ENCODE results near the gene DPH6. TPM values are rescaled to one million over a fixed set of nuclear protein-coding genes. Genes with fewer than 3 reads are reported as not detected.
A peak's percentile ranks its signal among the peaks of the same experiment; 100 is the strongest.
"Not testable (repeated sequence)": the region's sequence is repeated elsewhere in the genome, so short reads cannot be mapped to it uniquely, and the experiment has no call there.

The DPH6 gene
- 10 to 100 TPM in 1 of 4 donors, 1 to 10 TPM in 3; 7.7 to 12.9 (median 8.5) TPM for total RNA-seq

GRCh38 chr15:35545824-35546510 is at the start of gene DPH6:
TSS of gene DPH6 (minus strand) at chr15:35546165. CDS start at chr15:35546141, 24 bp downstream.
- TF ChIP-seq POLR2AphosphoS5 (IDR thresholded peaks at IDR 0.05): peak; percentile 72 to 89
- TF ChIP-seq EP300 (IDR thresholded peaks at IDR 0.05): no peak
- TF ChIP-seq CTCF (IDR thresholded peaks at IDR 0.05): peak in 2 of 3 experiments; percentile 7 to 9
- TF ChIP-seq POLR2A (IDR thresholded peaks at IDR 0.05; ENCODE audit: low read depth): no peak
- H3K27ac ChIP-seq (replicated peaks in 1 of 4): peak within 1 kb of the TSS; percentile 93 to 98 (median 96)
- 2% methylated on average over 9 of the region's 66 CpGs for WGBS

GRCh38 chr15:35595656-35596055 is 49.7 kb upstream of the DPH6 start:
- WGBS: 97% methylated on average over 1 of the region's 1 CpG
- no peak overlapping the region for H3K27ac ChIP-seq (replicated peaks in 1 of 4)
- intact Hi-C loops (cut with DNase I): no loop called here

More at GRCh38 chr15:35545824-35546510, at the start of gene DPH6:
- H3K27me3 ChIP-seq: no peaks in the 10 kb centered on the region
- peak within 1 kb of the TSS; percentile 74 to 85 (median 80) for H3K4me3 ChIP-seq
- H3K36me3 ChIP-seq: peaks cover 0 to 4% (median 0%) of the 10 kb centered on the region in 4 donors
- DNase-seq (ENCODE audit: extremely low spot score): peak; percentile 95
- H3K9me3 ChIP-seq: no peaks in the 10 kb centered on the region
- intact Hi-C loops (cut with DNase I): loop anchor here (10.0 kb wide), 1 partner anchor 149 kb away; no protein-coding TSS in a partner anchor
- H3K4me1 ChIP-seq: peaks cover 9 to 37% (median 33%) of the 10 kb centered on the region in 4 donors

GRCh38 chr15:35591987-35592386 is 46.0 kb upstream of the DPH6 start:
- H3K4me3 ChIP-seq; H3K27ac ChIP-seq (replicated peaks in 1 of 4); H3K9me3 ChIP-seq; DNase-seq (ENCODE audit: extremely low spot score); H3K36me3 ChIP-seq; H3K27me3 ChIP-seq; intact Hi-C loops (cut with DNase I); H3K4me1 ChIP-seq: not testable (repeated sequence)
- WGBS: 92% methylated on average over 2 of the region's 2 CpGs

More at GRCh38 chr15:35595656-35596055, 49.7 kb upstream of the DPH6 start:
- DNase-seq (ENCODE audit: extremely low spot score): no peak
- TF ChIP-seq CTCF (IDR thresholded peaks at IDR 0.05) (no peak), POLR2AphosphoS5 (IDR thresholded peaks at IDR 0.05) (no peak), EP300 (IDR thresholded peaks at IDR 0.05) (no peak), POLR2A (IDR thresholded peaks at IDR 0.05; ENCODE audit: low read depth) (no peak)
- Histone ChIP-seq H3K4me3 (no peak overlapping the region), H3K36me3 (no peaks in the 10 kb centered on the region), H3K9me3 (no peaks in the 10 kb centered on the region), H3K4me1 (no peaks in the 10 kb centered on the region), H3K27me3 (no peaks in the 10 kb centered on the region)

- Histone ChIP-seq H3K4me3 (no peak overlapping the region), H3K36me3 (no peaks in the 10 kb centered on the region), H3K9me3 (no peaks in the 10 kb centered on the region), H3K4me1 (peaks cover 16 to 48% (median 29%) of the 10 kb centered on the region in 4 donors), H3K27me3 (no peaks in the 10 kb centered on the region), H3K27ac (replicated peaks in 1 of 4) (peak overlapping the region; percentile 52 to 74 (median 66))
- 38% methylated on average over 1 of the region's 1 CpG for WGBS
- TF ChIP-seq POLR2AphosphoS5 (IDR thresholded peaks at IDR 0.05) (peak; percentile 40 to 64), CTCF (IDR thresholded peaks at IDR 0.05) (no peak)
- intact Hi-C loops (cut with DNase I): no loop called here
- DNase-seq (ENCODE audit: extremely low spot score): no peak
Observed at GRCh38 chr15:35583863-35584528, 38.0 kb upstream of the DPH6 start.

GRCh38 chr15:35580606-35581005 is 34.6 kb upstream of the DPH6 start:
- WGBS: 94% methylated on average over 3 of the region's 3 CpGs
- Histone ChIP-seq H3K27me3 (no peaks in the 10 kb centered on the region), H3K4me3 (no peak overlapping the region), H3K9me3 (no peaks in the 10 kb centered on the region), H3K27ac (replicated peaks in 1 of 4) (no peak overlapping the region), H3K4me1 (peaks cover 6 to 50% (median 37%) of the 10 kb centered on the region in 4 donors), H3K36me3 (no peaks in the 10 kb centered on the region)
- no peak for TF ChIP-seq POLR2AphosphoS5 (IDR thresholded peaks at IDR 0.05)
- no peak for TF ChIP-seq POLR2A (IDR thresholded peaks at IDR 0.05; ENCODE audit: low read depth)
- no peak for TF ChIP-seq CTCF (IDR thresholded peaks at IDR 0.05)
- no peak for TF ChIP-seq EP300 (IDR thresholded peaks at IDR 0.05)
- no peak for DNase-seq (ENCODE audit: extremely low spot score)
- intact Hi-C loops (cut with DNase I): no loop called here

All from esophagus muscularis mucosa (tissue), 4 donors.